WTC11 (cell line): ENCODE data around the gene ANAPC1. TPM values are rescaled to one million over a fixed set of nuclear protein-coding genes. Genes with fewer than 3 reads are reported as not detected.
"Not testable (repeated sequence)": the region's sequence is repeated elsewhere in the genome, so short reads cannot be mapped to it uniquely, and the experiment has no call there.

Experiments used
- ATAC-seq: fragments of 200-7000 bp; cut with Tn5 transposase; 2 replicates; pipeline ENCODE4 v1.10.0; 2021; ENCODE audit warnings: mild to moderate bottlenecking, moderate library complexity
- CTCF ChIA-PET: fragments of 300-600 bp; sonication (Branson Sonifier 250); formaldehyde crosslinking; loops from one replicate; lab custom pipeline; 2021; ENCODE audit warnings: antibody characterized with exemption; lab: Charles Lee
- POLR2A ChIA-PET: fragments of 350-600 bp; sonication (Branson Sonifier 250); formaldehyde crosslinking; loops from one replicate; lab custom pipeline; 2021; ENCODE audit warnings: antibody characterized with exemption; lab: Charles Lee
- DNase-seq: peaks from one replicate; pipeline ENCODE4 v3.0.0; 2021; ENCODE audit warnings: low spot score
- H3K27ac Mint-ChIP-seq: 2 replicates; pipeline ENCODE4 v1.8.0; 2021; ENCODE audit warnings: mixed read lengths
- H3K27me3 Mint-ChIP-seq: 2 replicates; pipeline ENCODE4 v1.8.0; 2021; ENCODE audit warnings: low read depth, mild to moderate bottlenecking, moderate library complexity, mixed read lengths
- H3K36me3 Mint-ChIP-seq: 2 replicates; pipeline ENCODE4 v1.8.0; 2021; ENCODE audit warnings: mixed read lengths
- H3K4me1 Mint-ChIP-seq: 2 replicates; pipeline ENCODE4 v1.8.0; 2022; ENCODE audit warnings: mixed read lengths
- H3K4me3 Mint-ChIP-seq: 2 replicates; pipeline ENCODE4 v1.8.0; 2021; ENCODE audit warnings: mild to moderate bottlenecking, moderate library complexity, mixed read lengths
- H3K9me3 Mint-ChIP-seq: 2 replicates; pipeline ENCODE4 v1.8.0; 2021; ENCODE audit warnings: mixed read lengths
- CTCF ChIP-seq: fragments of 200-600 bp; IDR thresholded peaks from 2 replicates; pipeline ENCODE4 v1.8.0; 2022; ENCODE audit warnings: antibody characterized with exemption
- total RNA-seq: library from RNA; stranded (reverse); gene quantifications from 3 replicates; pipeline ENCODE4 v1.2.3, GENCODE V29; 2021

The ANAPC1 gene
- total RNA-seq, 1 experiment from 2014 or later: 122 TPM

- ATAC-seq: peak; percentile 94
- H3K27me3 Mint-ChIP-seq, CTCF ChIA-PET, H3K9me3 Mint-ChIP-seq, H3K27ac Mint-ChIP-seq, H3K4me1 Mint-ChIP-seq, POLR2A ChIA-PET, H3K4me3 Mint-ChIP-seq, H3K36me3 Mint-ChIP-seq: not testable (repeated sequence)
- peak; percentile 92 for DNase-seq
- peak; percentile 78 for TF ChIP-seq CTCF
These were observed 136.4 kb downstream of the ANAPC1 start for GRCh38 chr2:111747410-111748115.

GRCh38 chr2:111744751-111745150 lies 139.2 kb downstream of the ANAPC1 start:
- CTCF ChIA-PET, DNase-seq, H3K9me3 Mint-ChIP-seq, H3K27me3 Mint-ChIP-seq, H3K4me3 Mint-ChIP-seq, ATAC-seq, H3K4me1 Mint-ChIP-seq, H3K36me3 Mint-ChIP-seq, POLR2A ChIA-PET, H3K27ac Mint-ChIP-seq: not testable (repeated sequence)

- DNase-seq, CTCF ChIA-PET: not testable (repeated sequence)
These were observed 142.5 kb downstream of the ANAPC1 start for GRCh38 chr2:111741517-111741916.

GRCh38 chr2:111735838-111736721 lies 147.9 kb downstream of the ANAPC1 start:
- H3K4me3 Mint-ChIP-seq, CTCF ChIA-PET, H3K4me1 Mint-ChIP-seq, H3K27me3 Mint-ChIP-seq, POLR2A ChIA-PET, H3K9me3 Mint-ChIP-seq, H3K27ac Mint-ChIP-seq, H3K36me3 Mint-ChIP-seq, DNase-seq: not testable (repeated sequence)
- peak; percentile 88 for ATAC-seq
- peak; percentile 40; the same call in 1 of the 2 replicates for TF ChIP-seq CTCF

More at GRCh38 chr2:111741517-111741916, 142.5 kb downstream of the ANAPC1 start:
- H3K4me1 Mint-ChIP-seq, H3K27ac Mint-ChIP-seq, H3K36me3 Mint-ChIP-seq, H3K9me3 Mint-ChIP-seq, H3K27me3 Mint-ChIP-seq, H3K4me3 Mint-ChIP-seq, POLR2A ChIA-PET: not testable (repeated sequence)
- peak; percentile 85 for ATAC-seq

GRCh38 chr2:111735420-111735819 lies 148.6 kb downstream of the ANAPC1 start:
- H3K4me1 Mint-ChIP-seq, H3K27ac Mint-ChIP-seq, H3K4me3 Mint-ChIP-seq, H3K27me3 Mint-ChIP-seq, ATAC-seq, DNase-seq, POLR2A ChIA-PET, CTCF ChIA-PET, H3K36me3 Mint-ChIP-seq, H3K9me3 Mint-ChIP-seq: not testable (repeated sequence)

- H3K4me3 Mint-ChIP-seq, H3K27ac Mint-ChIP-seq, CTCF ChIA-PET, POLR2A ChIA-PET, ATAC-seq, DNase-seq, H3K36me3 Mint-ChIP-seq, H3K4me1 Mint-ChIP-seq, H3K27me3 Mint-ChIP-seq, H3K9me3 Mint-ChIP-seq: not testable (repeated sequence)
These were observed 154.1 kb downstream of the ANAPC1 start for GRCh38 chr2:111729812-111730458.

GRCh38 chr2:111727611-111728110 lies 156.3 kb downstream of the ANAPC1 start:
- H3K4me3 Mint-ChIP-seq, DNase-seq, H3K4me1 Mint-ChIP-seq, H3K27me3 Mint-ChIP-seq, CTCF ChIA-PET, H3K9me3 Mint-ChIP-seq, POLR2A ChIA-PET, H3K36me3 Mint-ChIP-seq, ATAC-seq, H3K27ac Mint-ChIP-seq: not testable (repeated sequence)

- H3K27me3 Mint-ChIP-seq, DNase-seq, H3K4me1 Mint-ChIP-seq, H3K27ac Mint-ChIP-seq, CTCF ChIA-PET, POLR2A ChIA-PET, H3K36me3 Mint-ChIP-seq, H3K4me3 Mint-ChIP-seq, H3K9me3 Mint-ChIP-seq: not testable (repeated sequence)
- peak; percentile 89 for ATAC-seq
These were observed 158.3 kb downstream of the ANAPC1 start for GRCh38 chr2:111725742-111726141.

GRCh38 chr2:111719610-111720009 lies 164.4 kb downstream of the ANAPC1 start:
- H3K27ac Mint-ChIP-seq, H3K9me3 Mint-ChIP-seq, H3K27me3 Mint-ChIP-seq, ATAC-seq, POLR2A ChIA-PET, DNase-seq, H3K36me3 Mint-ChIP-seq, H3K4me3 Mint-ChIP-seq, H3K4me1 Mint-ChIP-seq: not testable (repeated sequence)
- CTCF ChIA-PET: interaction anchor here (1.0 kb wide), 1 partner anchor 9 kb away, joined by 3 read pairs; no protein-coding TSS in a partner anchor
